GM21737 (cell line): ENCODE results near the gene KANK2.
"Not testable (repeated sequence)": the region's sequence is repeated elsewhere in the genome, so short reads cannot be mapped to it uniquely, and the experiment has no call there.

Experiments used
- ATAC-seq: cut with Tn5 transposase; IDR thresholded peaks from one replicate; pipeline ENCODE4 v1.9.1; 2021; ENCODE audit warnings: mild to moderate bottlenecking, moderate library complexity; ENCODE audit not compliant: unreplicated experiment

Gene KANK2

DNA sequence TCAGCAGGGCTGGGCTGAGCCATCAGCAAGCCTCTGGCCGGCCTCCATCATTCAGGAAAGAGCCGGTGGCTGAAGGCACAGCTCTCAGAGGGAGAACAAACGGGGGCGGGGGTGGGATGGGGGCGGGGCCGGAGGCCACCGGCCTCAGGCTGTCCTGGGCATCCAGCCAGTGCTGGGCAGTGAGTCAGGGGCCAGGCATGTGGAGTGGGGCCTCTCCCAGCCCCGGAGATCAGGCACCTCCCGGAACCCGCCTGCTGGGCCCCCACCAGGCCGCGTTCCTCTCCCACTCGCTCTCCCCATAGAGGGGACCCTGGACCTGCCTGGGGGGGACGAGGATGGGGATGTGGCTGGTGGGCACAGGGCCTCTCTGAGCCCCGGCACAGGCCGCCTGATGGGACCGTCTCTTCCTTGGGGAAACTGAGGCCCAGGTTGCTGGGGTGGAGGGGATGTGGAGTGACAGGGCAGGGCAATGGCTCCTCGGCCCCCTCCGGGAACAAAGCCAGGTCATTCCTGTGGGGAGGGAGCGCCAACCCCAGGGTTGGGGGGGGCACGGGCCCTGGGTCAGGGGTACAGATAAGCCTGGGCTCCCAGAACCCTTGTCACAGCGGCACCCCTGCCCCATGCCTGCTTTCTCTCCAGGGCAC lies 54.7 kb downstream of the KANK2 start:
- no peak for ATAC-seq

- no peak for ATAC-seq
These were observed 55.3 kb downstream of the KANK2 start for GRCh38 chr19:11141937-11142527.

DNA sequence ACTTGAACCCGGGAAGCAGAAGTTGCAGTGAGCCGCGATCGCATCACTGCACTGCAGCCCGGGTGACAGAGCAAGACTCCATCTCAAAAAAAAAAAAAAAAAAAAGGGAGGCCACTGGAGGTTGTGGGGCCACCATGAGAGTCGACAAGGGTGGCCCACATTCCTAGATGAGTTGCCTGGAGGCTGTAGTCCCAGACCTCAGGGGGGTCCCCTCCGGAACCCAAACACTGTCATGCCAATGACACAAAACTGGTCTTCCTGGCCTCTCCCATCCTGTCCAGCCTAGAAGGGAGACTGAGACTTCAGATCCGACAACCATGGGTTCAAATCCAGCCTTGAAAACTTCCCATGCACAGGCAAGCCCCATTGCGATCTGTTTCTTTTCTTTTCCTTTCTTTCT lies 56.4 kb downstream of the KANK2 start:
- ATAC-seq = no peak

DNA sequence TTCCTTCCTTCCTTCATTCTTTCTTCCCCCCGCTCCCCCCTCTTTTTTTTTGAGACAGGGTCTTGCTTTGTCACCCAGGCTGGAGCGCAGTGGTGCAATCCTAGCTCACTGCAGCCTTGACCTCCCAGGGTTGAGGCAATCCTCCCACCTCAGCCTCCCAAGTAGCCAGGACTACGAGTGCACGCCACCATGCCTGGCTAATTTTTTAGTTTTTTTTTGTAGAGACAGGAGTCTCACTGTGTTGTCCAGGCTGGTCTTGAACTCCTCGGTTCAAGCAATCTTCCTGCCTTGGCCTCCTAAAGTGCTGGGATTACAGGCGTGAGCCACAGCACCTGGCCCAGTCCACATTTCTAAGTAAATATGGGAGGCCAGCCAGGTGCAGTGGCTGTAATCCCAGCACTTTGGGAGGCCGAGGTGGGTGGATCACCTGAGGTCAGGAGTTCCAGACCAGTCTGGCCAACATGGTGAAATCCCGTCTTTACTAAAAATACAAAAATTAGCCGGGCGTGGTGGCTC lies 57.3 kb downstream of the KANK2 start:
- ATAC-seq = not testable (repeated sequence)

DNA sequence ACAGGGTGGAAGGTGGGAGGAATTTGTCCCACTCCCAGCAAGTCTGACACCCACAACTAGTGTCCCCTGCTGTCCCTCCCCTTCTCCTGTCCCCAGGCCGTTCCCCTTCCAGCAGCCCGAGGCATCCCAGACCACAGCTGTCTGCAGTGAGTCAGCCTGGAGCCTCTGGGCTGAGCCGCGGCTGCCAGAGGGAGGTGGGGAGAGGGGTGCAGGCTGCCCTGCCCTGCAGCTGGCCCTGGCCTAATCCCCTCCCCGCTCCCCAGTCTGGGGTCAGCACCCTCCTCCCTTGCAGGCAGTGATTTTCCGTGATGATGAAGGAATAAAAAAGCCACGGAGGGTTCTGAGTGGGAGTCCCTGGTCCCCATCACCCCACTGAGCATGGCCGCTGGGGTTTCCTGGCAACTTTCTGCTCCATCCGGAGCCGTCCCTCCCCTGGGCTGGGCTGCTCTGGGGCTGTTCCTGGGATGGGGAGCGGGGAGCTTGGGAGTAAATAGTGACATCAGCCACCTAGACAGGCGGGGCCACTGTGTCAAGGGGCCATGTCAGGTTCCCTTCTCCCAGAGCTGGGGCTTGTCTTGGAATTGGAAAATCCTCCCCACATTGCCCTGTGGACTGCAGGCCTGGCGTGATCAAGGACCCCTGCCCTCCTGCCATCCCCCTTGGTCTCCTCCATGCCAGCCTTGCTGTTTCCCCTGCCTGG lies 58.6 kb downstream of the KANK2 start:
- ATAC-seq = no peak

- no peak for ATAC-seq
These were observed 59.6 kb downstream of the KANK2 start for GRCh38 chr19:11137542-11138384.

DNA sequence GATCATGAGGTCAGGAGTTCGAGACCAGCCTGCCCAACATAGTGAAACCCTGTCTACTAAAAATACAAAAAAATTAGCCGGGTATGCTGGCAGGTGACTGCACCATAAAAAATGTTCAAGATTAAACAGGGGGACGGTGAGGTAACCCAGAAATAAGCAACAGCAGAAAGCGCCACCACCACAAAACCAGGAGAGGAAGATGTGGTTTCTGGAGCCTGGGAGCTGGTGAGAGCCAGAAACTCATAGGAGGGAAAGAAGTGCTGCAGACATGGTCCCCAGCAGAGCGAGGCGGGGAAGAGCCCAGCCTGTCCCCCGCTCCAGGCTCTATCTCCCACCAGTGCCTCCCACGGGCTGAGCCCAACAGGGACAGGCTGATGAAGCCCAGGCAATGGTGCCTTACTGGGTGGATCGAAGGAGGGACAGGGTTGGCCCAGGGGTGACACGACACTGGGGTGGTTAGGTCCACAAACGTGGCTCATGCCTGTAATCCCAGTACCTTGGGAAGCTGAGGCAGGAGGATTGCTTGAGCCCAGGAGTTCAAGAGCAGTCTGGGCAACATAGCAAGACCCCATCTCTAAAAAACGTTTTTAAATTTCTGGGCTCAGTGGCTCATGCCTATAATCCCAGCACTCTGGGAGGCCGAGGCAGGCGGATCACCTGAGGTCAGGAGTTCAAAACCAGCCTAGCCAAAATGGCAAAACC lies 60.8 kb downstream of the KANK2 start:
- ATAC-seq = no peak

- ATAC-seq = no peak
These were observed 65.9 kb downstream of the KANK2 start for GRCh38 chr19:11131471-11131870.

DNA sequence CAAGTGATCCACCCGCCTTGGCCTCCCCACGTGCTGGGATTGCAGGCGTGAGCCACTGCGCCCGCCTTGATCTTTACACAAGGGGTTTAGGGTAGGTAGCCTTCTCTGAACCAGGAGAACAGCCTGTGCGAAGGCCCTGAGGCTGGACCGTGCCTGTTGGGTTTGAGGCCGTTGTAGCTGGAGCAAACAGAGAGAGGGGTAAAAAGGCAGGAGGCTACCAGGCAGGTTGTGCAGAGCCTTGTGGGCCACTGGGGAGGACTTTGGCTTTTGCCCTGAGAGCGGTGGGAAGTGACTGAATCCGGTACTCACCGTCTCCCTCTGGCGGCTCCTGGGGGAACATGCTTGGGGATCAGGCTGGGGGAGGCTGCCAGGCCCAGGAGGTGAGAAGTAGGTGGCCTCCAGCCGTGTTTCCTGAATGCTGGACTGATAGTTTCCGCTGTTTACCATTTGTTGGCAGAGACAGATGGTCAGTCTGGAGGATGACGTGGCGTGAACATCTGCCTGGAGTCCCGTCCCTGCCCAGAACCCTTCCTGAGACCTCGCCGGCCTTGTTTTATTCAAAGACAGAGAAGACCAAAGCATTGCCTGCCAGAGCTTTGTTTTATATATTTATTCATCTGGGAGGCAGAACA lies 66.4 kb downstream of the KANK2 start:
- ATAC-seq = no peak

- ATAC-seq = no peak
These were observed 69.4 kb downstream of the KANK2 start for GRCh38 chr19:11127905-11128304.

- ATAC-seq = no peak
These were observed 71.2 kb downstream of the KANK2 start for GRCh38 chr19:11125994-11126685.

- ATAC-seq = not testable (repeated sequence)
These were observed 73.2 kb downstream of the KANK2 start for GRCh38 chr19:11124157-11124556.

GRCh38 chr19:11123114-11123513 lies 74.2 kb downstream of the KANK2 start:
- no peak for ATAC-seq

- ATAC-seq = not testable (repeated sequence)
These were observed 75.4 kb downstream of the KANK2 start for GRCh38 chr19:11121963-11122362.

DNA sequence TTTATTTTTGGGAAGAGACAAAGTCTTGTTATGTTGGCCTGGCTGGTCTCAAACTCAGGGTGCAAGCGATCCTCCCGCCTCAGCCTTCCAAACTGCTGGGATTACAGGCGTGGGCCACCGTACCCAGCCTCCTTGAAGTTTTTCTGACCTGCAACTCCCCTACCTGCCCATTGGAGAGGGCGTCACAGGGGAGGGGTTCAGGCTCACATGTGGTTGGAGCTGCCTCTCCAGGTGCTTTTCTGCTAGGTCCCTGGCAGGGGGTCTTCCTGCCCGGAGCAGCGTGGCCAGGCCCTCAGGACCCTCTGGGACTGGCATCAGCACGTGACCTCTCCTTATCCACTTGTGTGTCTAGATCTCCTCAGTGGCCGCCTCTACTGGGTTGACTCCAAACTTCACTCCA lies 80.8 kb downstream of the KANK2 start:
- ATAC-seq = no peak

DNA sequence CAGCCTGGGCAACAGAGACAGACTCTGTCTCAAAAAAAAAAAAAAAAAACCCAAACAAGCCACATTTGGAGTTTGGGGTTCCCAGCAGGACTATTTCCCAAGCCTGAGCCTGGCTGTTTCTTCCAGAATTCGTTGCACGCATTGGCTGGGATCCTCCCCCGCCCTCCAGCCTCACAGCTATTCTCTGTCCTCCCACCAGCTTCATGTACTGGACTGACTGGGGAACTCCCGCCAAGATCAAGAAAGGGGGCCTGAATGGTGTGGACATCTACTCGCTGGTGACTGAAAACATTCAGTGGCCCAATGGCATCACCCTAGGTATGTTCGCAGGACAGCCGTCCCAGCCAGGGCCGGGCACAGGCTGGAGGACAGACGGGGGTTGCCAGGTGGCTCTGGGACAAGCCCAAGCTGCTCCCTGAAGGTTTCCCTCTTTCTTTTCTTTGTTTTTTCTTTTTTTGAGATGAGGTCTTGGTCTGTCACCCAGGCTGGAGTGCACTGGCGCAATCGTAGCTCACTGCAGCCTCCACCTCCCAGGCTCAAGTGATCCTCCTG lies 81.4 kb downstream of the KANK2 start:
- no peak for ATAC-seq

GRCh38 chr19:11115042-11115441 lies 82.3 kb downstream of the KANK2 start:
- no peak for ATAC-seq
